Upper lobe of left lung (tissue), 6 donors: Measurements from ENCODE around the gene OR5H6. TPM values are rescaled to one million over a fixed set of nuclear protein-coding genes. Genes with fewer than 3 reads are reported as not detected.
"Not testable (repeated sequence)": the region's sequence is repeated elsewhere in the genome, so short reads cannot be mapped to it uniquely, and the experiment has no call there.

Source experiments
- ATAC-seq, 2 donors: fragments of 200-7000 bp; cut with Tn5 transposase; one replicate each; pipeline ENCODE4 v1.9.1; 2022; ENCODE audit warnings: mild to moderate bottlenecking in 2 of 2, moderate library complexity in 2 of 2; ENCODE audit not compliant: low FRiP score in 2 of 2
- DNase-seq, 2 donors: peaks; one replicate each; pipeline ENCODE4 v3.0.0-alpha.2; 2019 to 2020
- H3K27ac ChIP-seq, 4 donors: fragments of 200-600 bp; sonication (generic); one replicate each; pipeline ENCODE4 v1.5.1; 2016 to 2019
- H3K27me3 ChIP-seq, 4 donors: fragments of 200-600 bp; sonication (generic); one replicate each; pipeline ENCODE4 v1.5.1; 2017 to 2019
- H3K36me3 ChIP-seq, 4 donors: fragments of 200-600 bp; sonication (generic); one replicate each; pipeline ENCODE4 v1.5.1; 2016 to 2019
- H3K4me1 ChIP-seq, 4 donors: fragments of 200-600 bp; sonication (generic); one replicate each; pipeline ENCODE4 v1.5.1; 2018 to 2019
- H3K4me3 ChIP-seq, 4 donors: fragments of 200-600 bp; sonication (generic); one replicate each; pipeline ENCODE4 v1.5.1; 2017 to 2019; ENCODE audit warnings: mild to moderate bottlenecking in 2 of 4, moderate library complexity in 1 of 4
- H3K9me3 ChIP-seq, 4 donors: fragments of 200-600 bp; sonication (generic); one replicate each; pipeline ENCODE4 v1.5.1; 2018 to 2019
- CTCF ChIP-seq, 6 experiments: fragments of 450-650 bp in 4 of 6; fragments of 200-600 bp in 2 of 6; sonication (generic) in 2 of 6; IDR thresholded peaks; one replicate each; pipeline ENCODE4 v1.5.1; 2016 to 2019; ENCODE audit warnings: antibody characterized with exemption in 6 of 6
- EP300 ChIP-seq, 4 donors: sonication (generic); formaldehyde crosslinking; IDR thresholded peaks; one replicate each; pipeline ENCODE4 v1.5.1; 2017; ENCODE audit warnings: antibody characterized with exemption in 4 of 4, control low read depth in 2 of 4
- POLR2A ChIP-seq, 4 donors: fragments of 450-650 bp; IDR thresholded peaks; one replicate each; pipeline ENCODE4 v1.5.1; 2016 to 2017; ENCODE audit warnings: antibody characterized with exemption in 4 of 4, mild to moderate bottlenecking in 2 of 4
- POLR2AphosphoS5 ChIP-seq, 2 donors: sonication (generic); formaldehyde crosslinking; IDR thresholded peaks; one replicate each; pipeline ENCODE4 v1.5.1; 2017; ENCODE audit warnings: antibody characterized with exemption in 2 of 2
- WGBS, 2 donors: methylation state at CpG; one replicate each; pipeline ENCODE4 v1.1.5; 2017 to 2018; 5-methylcytosine and 5-hydroxymethylcytosine counted together
- total RNA-seq, 6 donors: library from RNA; depleted of rRNA in 4 of 6; stranded (reverse); fragments of >200 nt in 4 of 6; gene quantifications; one replicate each; pipeline versions ENCODE4 v1.1.0 to v1.2.1, GENCODE V29; 2016 to 2021
- donor health status: DM: no; HTN: no; CAD: no; lungs with moderate emphysema.
- donor health status: DM: no; HTN: yes; CAD: no; lungs with severe emphysema.

Gene OR5H6
- total RNA-seq, 6 donors from 2014 or later = not detected

DNA sequence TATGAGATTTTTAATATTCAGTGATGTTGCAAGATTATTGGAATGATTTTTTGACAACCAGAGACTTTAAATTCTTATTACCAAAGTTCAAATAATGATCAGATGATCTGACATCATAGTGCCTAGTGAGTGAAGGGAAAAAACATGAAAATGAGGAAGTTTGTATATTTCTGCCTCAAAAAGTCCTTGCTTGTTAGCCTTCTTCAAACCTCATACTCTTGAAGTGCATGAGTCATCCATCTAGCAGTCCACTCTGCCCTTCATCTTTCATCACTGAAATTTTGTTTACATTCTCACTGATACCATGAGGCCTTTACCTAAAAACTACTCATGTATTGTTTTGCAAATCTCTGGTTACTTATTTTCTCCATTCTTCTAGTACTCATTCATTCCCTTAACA lies 23.9 kb upstream of the OR5H6 start:
- Histone ChIP-seq H3K27me3 (no peaks in the 10 kb centered on the region), H3K36me3 (no peaks in the 10 kb centered on the region), H3K4me3 (no peak overlapping the region), H3K4me1 (no peaks in the 10 kb centered on the region), H3K27ac (no peak overlapping the region), H3K9me3 (no peaks in the 10 kb centered on the region)
- no peak for DNase-seq
- TF ChIP-seq CTCF (IDR thresholded peaks at IDR 0.05) = no peak
- no peak for TF ChIP-seq POLR2A (IDR thresholded peaks at IDR 0.05)
- TF ChIP-seq EP300 (IDR thresholded peaks at IDR 0.05) = no peak
- no peak for TF ChIP-seq POLR2AphosphoS5 (IDR thresholded peaks at IDR 0.05)
- ATAC-seq = no peak

- ATAC-seq = no peak
- no peak overlapping the region for H3K27ac ChIP-seq
- whole genome bisulfite sequencing, 2 donors = 42 to 83% methylated on average over 1 of the region's 1 CpG
- no peaks in the 10 kb centered on the region for H3K4me1 ChIP-seq
- no peak for TF ChIP-seq CTCF (IDR thresholded peaks at IDR 0.05)
- no peak for TF ChIP-seq POLR2A (IDR thresholded peaks at IDR 0.05)
- TF ChIP-seq POLR2AphosphoS5 (IDR thresholded peaks at IDR 0.05) = no peak
- H3K36me3 ChIP-seq = no peaks in the 10 kb centered on the region
- no peak for DNase-seq
- no peaks in the 10 kb centered on the region for H3K9me3 ChIP-seq
- H3K27me3 ChIP-seq = no peaks in the 10 kb centered on the region
- H3K4me3 ChIP-seq = no peak overlapping the region
Observed at GRCh38 chr3:98242155-98242554, 21.9 kb upstream of the OR5H6 start.

DNA sequence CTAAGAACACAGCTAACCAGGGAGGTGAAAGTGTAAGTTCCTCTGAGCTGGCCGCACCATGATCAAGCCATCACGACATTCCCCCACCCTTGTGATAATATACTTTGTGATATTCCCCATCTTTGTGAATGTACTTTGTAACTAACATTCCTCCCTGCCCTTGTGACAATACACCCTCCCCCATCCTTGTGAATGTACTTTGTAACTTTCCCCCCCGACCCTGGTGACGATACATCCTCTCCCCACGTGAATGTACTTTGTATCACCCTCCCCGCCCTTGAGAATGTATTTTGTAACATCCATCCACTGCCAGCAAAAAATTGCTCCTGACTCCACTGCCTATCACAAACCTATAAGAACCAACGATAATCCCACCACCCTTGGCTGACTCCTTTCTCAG lies 20.2 kb upstream of the OR5H6 start:
- H3K27me3 ChIP-seq = no peaks in the 10 kb centered on the region
- no peaks in the 10 kb centered on the region for H3K9me3 ChIP-seq
- no peak overlapping the region for H3K4me3 ChIP-seq
- H3K27ac ChIP-seq = no peak overlapping the region
- no peaks in the 10 kb centered on the region for H3K4me1 ChIP-seq
- TF ChIP-seq EP300 (IDR thresholded peaks at IDR 0.05) = no peak
- TF ChIP-seq CTCF (IDR thresholded peaks at IDR 0.05) = no peak
- no peak for TF ChIP-seq POLR2AphosphoS5 (IDR thresholded peaks at IDR 0.05)
- no peak for TF ChIP-seq POLR2A (IDR thresholded peaks at IDR 0.05)
- DNase-seq (no peak), ATAC-seq (no peak)
- H3K36me3 ChIP-seq = no peaks in the 10 kb centered on the region
- WGBS, 2 donors = 66 to 68% methylated on average over 7 of the region's 7 CpGs

GRCh38 chr3:98246142-98246541 lies 17.9 kb upstream of the OR5H6 start:
- H3K27ac ChIP-seq = no peak overlapping the region
- ATAC-seq (no peak), DNase-seq (peak in 1 of 2 donors; percentile 12)
- 91 to 94% methylated on average over 10 of the region's 10 CpGs for WGBS, 2 donors
- H3K4me1 ChIP-seq = no peaks in the 10 kb centered on the region
- no peaks in the 10 kb centered on the region for H3K27me3 ChIP-seq
- H3K36me3 ChIP-seq = no peaks in the 10 kb centered on the region
- H3K9me3 ChIP-seq = no peaks in the 10 kb centered on the region
- TF ChIP-seq POLR2AphosphoS5 (IDR thresholded peaks at IDR 0.05) (no peak), EP300 (IDR thresholded peaks at IDR 0.05) (no peak), CTCF (IDR thresholded peaks at IDR 0.05) (no peak), POLR2A (IDR thresholded peaks at IDR 0.05) (no peak)
- no peak overlapping the region for H3K4me3 ChIP-seq

- not testable (repeated sequence) for H3K4me3 ChIP-seq, H3K27ac ChIP-seq, ATAC-seq, H3K27me3 ChIP-seq, DNase-seq, H3K4me1 ChIP-seq, H3K36me3 ChIP-seq, H3K9me3 ChIP-seq
- 61 to 81% methylated on average over 5 of the region's 5 CpGs for WGBS, 2 donors
Observed at GRCh38 chr3:98256026-98256425, 8.0 kb upstream of the OR5H6 start.
